ENCODE results near the gene KDM2A. TPM values are rescaled to one million over a fixed set of nuclear protein-coding genes. Genes with fewer than 3 reads are reported as not detected.

Gene KDM2A
- total RNA-seq, 1 experiment from 2014 or later, result 122 TPM

- Histone ChIP-seq H3K4me1 (no peaks in the 10 kb centered on the region; the same call in 1 of the 2 replicates), H3K27me3 (replicated peaks; ENCODE audit: control insufficient read depth, insufficient read depth, low read length) (no peaks in the 10 kb centered on the region), H3K9me3 (no peaks in the 10 kb centered on the region), H3K4me3 (ENCODE audit: low read depth, low read length) (no peak overlapping the region), H3K36me3 (ENCODE audit: control insufficient read depth, insufficient read depth, low read length) (peaks cover 8% of the 10 kb centered on the region)
- Mint-ChIP-seq H3K27me3 (ENCODE audit: insufficient read depth, unreplicated experiment) (no peaks in the 10 kb centered on the region), H3K4me1 (ENCODE audit: low read depth, unreplicated experiment) (no peaks in the 10 kb centered on the region), H3K27ac (ENCODE audit: unreplicated experiment) (no peak overlapping the region), H3K36me3 (ENCODE audit: insufficient read depth, unreplicated experiment) (peaks cover 69% of the 10 kb centered on the region), H3K9me3 (ENCODE audit: unreplicated experiment) (no peaks in the 10 kb centered on the region), H3K4me3 (ENCODE audit: unreplicated experiment) (no peak overlapping the region)
- CTCF ChIA-PET, result interaction anchor here (0.5 to 0.7 kb wide), 4 partner anchors 14 to 173 kb away, joined by 3 read pairs; no protein-coding TSS in a partner anchor
- no peak for DNase-seq
- BruUV-seq (replicated peaks), result no TSS peak
- intact Hi-C loops (cut with micrococcal nuclease; ENCODE audit: unreplicated experiment), result no loop called here
- TF ChIP-seq CTCF (IDR thresholded peaks at IDR 0.05; ENCODE audit: insufficient read depth in 1 of 2, low read depth in 1 of 2, low read length in 1 of 2, severe bottlenecking in 1 of 2, unreplicated experiment in 1 of 2), result no peak
- POLR2A ChIA-PET, result no interaction called here
Measured at GRCh38 chr11:67277231-67277961, 158.3 kb downstream of the KDM2A start.

GRCh38 chr11:67278135-67278938 is 159.3 kb downstream of the KDM2A start:
- Histone ChIP-seq H3K4me3 (ENCODE audit: low read depth, low read length) (no peak overlapping the region), H3K4me1 (no peaks in the 10 kb centered on the region; the same call in 1 of the 2 replicates), H3K36me3 (ENCODE audit: control insufficient read depth, insufficient read depth, low read length) (peaks cover 11% of the 10 kb centered on the region), H3K27me3 (replicated peaks; ENCODE audit: control insufficient read depth, insufficient read depth, low read length) (no peaks in the 10 kb centered on the region), H3K9me3 (no peaks in the 10 kb centered on the region)
- H3K27ac Mint-ChIP-seq (ENCODE audit: unreplicated experiment), result no peak overlapping the region
- no peaks in the 10 kb centered on the region for H3K9me3 Mint-ChIP-seq (ENCODE audit: unreplicated experiment)
- H3K27me3 Mint-ChIP-seq (ENCODE audit: insufficient read depth, unreplicated experiment), result no peaks in the 10 kb centered on the region
- no peak overlapping the region for H3K4me3 Mint-ChIP-seq (ENCODE audit: unreplicated experiment)
- H3K4me1 Mint-ChIP-seq (ENCODE audit: low read depth, unreplicated experiment), result no peaks in the 10 kb centered on the region
- POLR2A ChIA-PET, result no interaction called here
- no TSS peak for BruUV-seq (replicated peaks)
- CTCF ChIA-PET, result interaction anchor here (0.5 to 0.6 kb wide), 2 partner anchors 56 to 146 kb away, joined by 3 read pairs; no protein-coding TSS in a partner anchor
- TF ChIP-seq CTCF (IDR thresholded peaks at IDR 0.05; ENCODE audit: insufficient read depth in 1 of 2, low read depth in 1 of 2, low read length in 1 of 2, severe bottlenecking in 1 of 2, unreplicated experiment in 1 of 2), result no peak
- intact Hi-C loops (cut with micrococcal nuclease; ENCODE audit: unreplicated experiment), result no loop called here
- H3K36me3 Mint-ChIP-seq (ENCODE audit: insufficient read depth, unreplicated experiment), result peaks cover 75% of the 10 kb centered on the region
- no peak for DNase-seq

GRCh38 chr11:67278939-67279588 is 160.0 kb downstream of the KDM2A start:
- no peak for DNase-seq
- no peaks in the 10 kb centered on the region for H3K27me3 Mint-ChIP-seq (ENCODE audit: insufficient read depth, unreplicated experiment)
- peaks cover 81% of the 10 kb centered on the region for H3K36me3 Mint-ChIP-seq (ENCODE audit: insufficient read depth, unreplicated experiment)
- Histone ChIP-seq H3K4me1 (no peaks in the 10 kb centered on the region; the same call in 1 of the 2 replicates), H3K4me3 (ENCODE audit: low read depth, low read length) (no peak overlapping the region), H3K9me3 (no peaks in the 10 kb centered on the region), H3K36me3 (ENCODE audit: control insufficient read depth, insufficient read depth, low read length) (peaks cover 11% of the 10 kb centered on the region), H3K27me3 (replicated peaks; ENCODE audit: control insufficient read depth, insufficient read depth, low read length) (no peaks in the 10 kb centered on the region)
- intact Hi-C loops (cut with micrococcal nuclease; ENCODE audit: unreplicated experiment), result no loop called here
- no peaks in the 10 kb centered on the region for H3K4me1 Mint-ChIP-seq (ENCODE audit: low read depth, unreplicated experiment)
- H3K9me3 Mint-ChIP-seq (ENCODE audit: unreplicated experiment), result no peaks in the 10 kb centered on the region
- no peak overlapping the region for H3K4me3 Mint-ChIP-seq (ENCODE audit: unreplicated experiment)
- TF ChIP-seq CTCF (IDR thresholded peaks at IDR 0.05; ENCODE audit: insufficient read depth in 1 of 2, low read depth in 1 of 2, low read length in 1 of 2, severe bottlenecking in 1 of 2, unreplicated experiment in 1 of 2), result no peak
- H3K27ac Mint-ChIP-seq (ENCODE audit: unreplicated experiment), result no peak overlapping the region
- ChIA-PET CTCF (interaction anchor here (0.7 kb wide), 1 partner anchor 160 kb away, joined by 5 read pairs; the partner anchor contains the start of gene KDM2A), POLR2A (no interaction called here)
- no TSS peak for BruUV-seq (replicated peaks)
